VCaP (cell line): ENCODE results near the gene GFRA4.

Source experiments
- H3K27ac ChIP-seq: fragments of 450-650 bp; 2 replicates; pipeline ENCODE4 v1.5.1; 2017
- TF ChIP-seq, protein P1 (sequence below): fragments of 450-650 bp; conservative IDR thresholded peaks from 2 replicates; pipeline ENCODE4 v1.5.1; 2017; ENCODE audit warnings: mild to moderate bottlenecking, moderate library complexity

Gene GFRA4

GRCh38 chr20:3611901-3612300, 51.3 kb downstream of the GFRA4 start:
- H3K27ac ChIP-seq: no peak overlapping the region

More at GRCh38 chr20:3611901-3612300, 51.3 kb downstream of the GFRA4 start:
- TF ChIP-seq, protein P1, sequence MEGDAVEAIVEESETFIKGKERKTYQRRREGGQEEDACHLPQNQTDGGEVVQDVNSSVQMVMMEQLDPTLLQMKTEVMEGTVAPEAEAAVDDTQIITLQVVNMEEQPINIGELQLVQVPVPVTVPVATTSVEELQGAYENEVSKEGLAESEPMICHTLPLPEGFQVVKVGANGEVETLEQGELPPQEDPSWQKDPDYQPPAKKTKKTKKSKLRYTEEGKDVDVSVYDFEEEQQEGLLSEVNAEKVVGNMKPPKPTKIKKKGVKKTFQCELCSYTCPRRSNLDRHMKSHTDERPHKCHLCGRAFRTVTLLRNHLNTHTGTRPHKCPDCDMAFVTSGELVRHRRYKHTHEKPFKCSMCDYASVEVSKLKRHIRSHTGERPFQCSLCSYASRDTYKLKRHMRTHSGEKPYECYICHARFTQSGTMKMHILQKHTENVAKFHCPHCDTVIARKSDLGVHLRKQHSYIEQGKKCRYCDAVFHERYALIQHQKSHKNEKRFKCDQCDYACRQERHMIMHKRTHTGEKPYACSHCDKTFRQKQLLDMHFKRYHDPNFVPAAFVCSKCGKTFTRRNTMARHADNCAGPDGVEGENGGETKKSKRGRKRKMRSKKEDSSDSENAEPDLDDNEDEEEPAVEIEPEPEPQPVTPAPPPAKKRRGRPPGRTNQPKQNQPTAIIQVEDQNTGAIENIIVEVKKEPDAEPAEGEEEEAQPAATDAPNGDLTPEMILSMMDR: no peak
